GM19351 (cell line): Measurements from ENCODE around the gene TXN.

Experiments
- ATAC-seq: cut with Tn5 transposase; IDR thresholded peaks from one replicate; pipeline ENCODE4 v1.9.1; 2021; ENCODE audit warnings: mild to moderate bottlenecking, moderate library complexity; ENCODE audit not compliant: unreplicated experiment

The TXN gene

DNA sequence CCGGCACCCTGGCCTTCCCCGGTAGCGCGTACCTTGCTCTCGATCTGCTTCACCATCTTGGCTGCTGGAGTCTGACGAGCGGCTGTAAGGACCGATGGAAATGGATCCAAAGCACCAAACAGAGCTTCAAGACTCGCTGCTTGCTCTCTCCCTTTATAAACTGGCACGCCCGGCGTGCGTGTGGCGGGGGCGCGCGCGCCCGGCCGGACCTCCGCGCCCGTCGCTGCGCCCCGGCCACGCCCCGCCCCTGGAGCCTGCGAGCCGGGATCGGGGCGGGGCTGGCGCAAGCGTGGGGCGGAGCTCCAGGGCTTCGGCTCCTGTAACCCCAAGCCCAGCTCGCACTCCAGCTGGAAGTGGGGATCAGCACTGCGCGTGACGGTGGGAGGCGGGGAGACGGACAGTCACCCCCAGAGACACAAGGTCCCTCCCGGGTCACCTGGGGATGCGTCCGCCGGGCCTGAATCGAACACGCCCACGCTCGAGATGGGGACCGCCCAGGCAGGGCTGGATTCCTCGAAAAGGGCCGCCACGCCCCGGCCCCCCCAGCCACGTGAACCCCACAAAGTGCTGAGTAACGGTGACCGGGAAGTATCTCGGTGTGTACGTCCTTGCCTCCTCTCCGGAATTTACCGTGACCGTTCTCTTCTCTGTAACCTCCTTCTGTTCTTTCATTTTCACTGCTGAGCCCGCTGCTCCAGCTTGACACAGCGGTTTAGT, at the start of gene TXN:
TXN (minus strand) TSS at position 128 of the 717 bp plus-strand sequence; CDS start at position 56, 72 bp downstream.
- peak; percentile 62 for ATAC-seq

GRCh38 chr9:110303133-110303532, 46.8 kb upstream of the TXN start:
- ATAC-seq, result no peak

GRCh38 chr9:110298043-110298605, 41.8 kb upstream of the TXN start:
- ATAC-seq, result no peak

DNA sequence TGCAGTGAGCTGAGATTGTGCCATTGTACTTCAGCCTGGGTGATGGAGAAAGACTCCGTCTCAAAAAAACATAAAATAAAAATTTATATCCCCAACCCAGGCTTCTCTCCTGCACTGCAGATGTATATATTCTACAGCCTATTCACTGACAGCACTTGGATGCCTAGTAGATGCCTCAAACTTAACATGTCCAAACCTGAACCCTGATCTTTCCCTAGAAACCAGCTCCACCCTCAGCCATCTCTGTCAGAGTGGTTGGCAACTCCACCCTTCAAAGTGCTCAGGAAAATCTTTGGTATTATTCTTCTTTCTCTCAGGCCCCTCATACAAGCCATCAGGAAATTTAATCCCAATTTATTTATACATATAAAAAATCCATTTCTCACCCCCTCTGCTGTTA, 36.9 kb upstream of the TXN start:
- no peak for ATAC-seq

GRCh38 chr9:110291921-110292557, 35.7 kb upstream of the TXN start:
- no peak for ATAC-seq

DNA sequence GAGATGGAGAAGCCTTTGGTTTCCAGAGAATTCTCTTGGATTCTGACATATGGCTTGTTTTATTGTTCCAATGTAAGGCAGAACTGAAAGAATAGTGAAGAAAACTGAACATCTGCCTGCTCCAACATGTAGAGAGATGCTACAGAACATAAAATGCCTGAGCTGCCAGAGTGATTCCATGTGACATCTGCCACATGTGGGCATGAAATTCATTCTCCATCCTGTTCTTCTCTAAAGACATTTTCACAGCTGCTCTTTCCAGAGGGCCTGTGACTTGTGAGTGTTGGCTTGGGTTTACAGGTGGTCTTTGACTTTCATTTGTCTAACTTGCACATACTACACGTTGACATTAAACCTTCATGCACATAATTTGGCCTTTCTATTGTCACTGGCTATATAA, 33.7 kb upstream of the TXN start:
- ATAC-seq, result no peak

GRCh38 chr9:110288503-110288902, 32.2 kb upstream of the TXN start:
- ATAC-seq, result no peak

- ATAC-seq, result no peak
Measured at GRCh38 chr9:110287289-110287680, 31.0 kb upstream of the TXN start.

- ATAC-seq, result no peak
Measured at GRCh38 chr9:110284211-110284844, 28.0 kb upstream of the TXN start.

- ATAC-seq, result no peak
Measured at GRCh38 chr9:110283751-110284150, 27.4 kb upstream of the TXN start.

DNA sequence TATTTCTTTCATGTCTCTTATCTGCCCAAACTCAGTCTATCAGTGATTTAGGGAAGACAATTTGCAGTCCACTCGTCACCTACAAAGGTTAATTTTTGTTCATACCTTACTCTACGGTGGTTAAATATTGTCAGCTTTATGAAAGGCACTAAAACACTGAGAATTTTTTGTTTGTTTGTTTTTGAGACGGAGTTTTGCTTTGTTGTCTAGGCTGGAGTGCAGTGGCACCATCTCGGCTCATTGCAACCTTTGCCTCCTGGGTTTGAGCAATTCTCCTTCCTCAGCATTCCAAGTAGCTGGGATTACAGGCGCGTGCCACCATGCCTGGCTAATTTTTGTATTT, 26.4 kb upstream of the TXN start:
- ATAC-seq, result no peak

DNA sequence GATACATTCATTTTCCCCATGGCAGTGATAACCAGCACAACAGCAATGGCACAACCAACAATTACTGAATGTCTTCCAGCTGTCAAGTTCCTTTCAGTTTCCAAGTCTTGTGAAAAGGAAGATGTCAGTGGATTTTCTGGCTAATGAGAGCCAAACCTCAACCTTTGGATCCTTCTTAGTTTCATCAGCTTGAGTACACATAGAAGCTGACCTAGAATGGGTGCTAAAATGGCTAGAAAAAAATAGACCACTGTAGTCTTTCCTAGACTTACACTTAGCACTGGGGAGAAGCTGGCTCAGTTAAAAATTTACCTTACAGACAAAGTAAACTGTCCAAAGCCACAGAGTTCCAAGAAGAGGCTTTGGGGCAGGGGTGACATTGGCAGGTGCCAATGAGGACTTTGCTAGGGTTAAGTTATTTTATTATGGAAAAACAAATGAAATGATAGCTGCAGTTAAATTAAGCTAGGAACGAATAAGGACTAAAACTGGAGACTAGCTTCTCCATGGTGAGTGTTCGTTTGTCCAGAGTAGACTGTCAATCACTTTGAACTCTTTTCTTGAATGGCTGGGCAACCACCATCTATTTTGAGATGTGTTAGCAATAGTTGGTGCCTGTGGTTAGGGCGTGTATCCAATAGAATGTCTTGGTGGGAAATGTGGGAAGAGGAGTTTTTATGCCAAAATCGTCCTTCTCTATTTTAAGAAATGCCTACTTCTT, 25.9 kb upstream of the TXN start:
- no peak for ATAC-seq

DNA sequence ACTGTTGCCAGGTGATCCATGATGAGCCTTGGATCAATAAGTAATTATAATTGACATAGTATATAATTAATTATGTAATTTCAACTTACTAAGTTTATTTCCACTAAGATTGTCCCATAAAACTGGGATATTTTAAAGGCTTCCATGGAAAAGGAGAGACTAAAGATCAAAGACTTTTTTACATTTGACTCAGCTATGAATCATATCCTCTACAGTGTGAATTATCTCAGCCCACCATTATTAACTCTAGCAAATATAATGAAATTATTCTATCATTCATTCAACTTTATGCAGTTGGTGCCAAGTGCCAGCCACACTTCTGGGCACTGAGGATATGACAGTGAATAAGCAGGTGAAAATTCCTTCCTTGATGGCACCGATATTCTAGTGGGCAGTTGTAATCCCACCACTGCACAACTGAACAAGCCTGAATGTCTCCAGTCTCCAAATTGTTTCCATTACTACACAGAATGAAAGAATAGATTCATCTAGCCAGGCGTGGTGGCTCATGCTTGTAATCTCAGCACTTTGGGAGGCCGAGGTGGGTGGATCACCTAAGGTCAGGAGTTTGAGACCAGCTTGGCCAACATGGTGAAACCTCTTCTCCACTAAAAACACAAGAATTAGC, 21.9 kb upstream of the TXN start:
- no peak for ATAC-seq

- ATAC-seq, result no peak
Measured at GRCh38 chr9:110276781-110277180, 20.5 kb upstream of the TXN start.

- ATAC-seq, result no peak
Measured at GRCh38 chr9:110270211-110270995, 14.1 kb upstream of the TXN start.

GRCh38 chr9:110266795-110267194, 10.5 kb upstream of the TXN start:
- ATAC-seq, result no peak

DNA sequence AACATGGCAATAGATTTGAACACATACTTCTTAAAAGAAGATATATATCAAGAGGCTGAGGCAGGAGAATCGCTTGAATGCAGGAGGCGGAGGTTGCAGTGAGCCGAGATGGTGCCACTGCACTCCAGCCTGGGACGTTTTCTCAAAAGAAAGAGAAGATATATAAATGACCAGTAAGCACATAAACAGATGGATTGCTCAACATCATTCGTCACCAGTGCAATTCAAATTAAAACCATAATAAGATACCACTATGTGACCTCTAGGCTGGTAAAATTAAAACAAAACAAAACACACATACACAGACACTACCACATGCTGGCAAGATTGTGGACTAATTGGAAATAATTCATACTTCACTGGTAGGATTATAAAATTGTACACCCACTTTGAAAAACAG, 5.3 kb upstream of the TXN start:
- ATAC-seq, result no peak

DNA sequence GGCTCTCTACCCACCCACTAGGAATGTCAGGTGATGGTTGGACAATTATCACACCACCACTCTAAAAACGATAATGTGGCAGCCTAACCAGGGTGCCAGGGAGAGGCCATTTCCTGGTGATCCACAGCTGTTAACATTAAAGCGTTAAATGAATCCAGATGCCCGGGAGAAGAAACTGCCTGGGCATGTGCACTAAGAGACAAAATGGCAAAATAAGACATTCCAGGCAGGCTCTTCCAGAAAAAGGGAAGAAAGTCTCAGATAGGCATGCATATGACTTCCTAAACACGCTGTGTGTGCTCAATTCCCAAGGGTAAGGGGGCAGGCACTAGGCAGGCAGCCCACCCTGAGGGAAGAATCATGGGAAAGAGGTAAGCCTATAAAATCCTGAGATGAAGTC, 4.6 kb upstream of the TXN start:
- no peak for ATAC-seq

GRCh38 chr9:110259566-110259965, 3.3 kb upstream of the TXN start:
- no peak for ATAC-seq

DNA sequence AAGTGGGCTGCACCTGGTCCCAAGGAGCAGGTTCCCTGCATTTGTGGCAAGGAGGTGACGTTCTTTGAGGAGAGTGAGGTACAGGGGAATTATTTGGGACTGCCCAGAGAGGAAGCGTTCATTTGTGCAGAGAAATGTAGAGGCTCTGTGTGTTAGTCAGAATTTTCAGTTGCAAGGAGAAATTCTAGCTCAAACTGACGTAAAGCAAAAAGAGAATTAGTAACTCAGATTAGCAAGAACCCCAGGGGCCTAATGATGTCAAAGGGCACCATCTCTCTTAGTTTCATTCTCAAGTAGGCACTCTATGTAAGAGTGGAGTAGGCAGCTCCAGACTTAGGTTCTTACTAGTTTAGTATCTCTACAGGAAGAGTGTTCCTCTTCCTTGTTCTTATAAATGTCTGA, 2.4 kb upstream of the TXN start:
- no peak for ATAC-seq
